ENCODE data around the gene RBM10. TPM values are rescaled to one million over a fixed set of nuclear protein-coding genes. Genes with fewer than 3 reads are reported as not detected.
"Not testable (repeated sequence)": the region's sequence is repeated elsewhere in the genome, so short reads cannot be mapped to it uniquely, and the experiment has no call there.

Gene RBM10
- total RNA-seq, 1 experiment from 2014 or later = 56.9 TPM

DNA sequence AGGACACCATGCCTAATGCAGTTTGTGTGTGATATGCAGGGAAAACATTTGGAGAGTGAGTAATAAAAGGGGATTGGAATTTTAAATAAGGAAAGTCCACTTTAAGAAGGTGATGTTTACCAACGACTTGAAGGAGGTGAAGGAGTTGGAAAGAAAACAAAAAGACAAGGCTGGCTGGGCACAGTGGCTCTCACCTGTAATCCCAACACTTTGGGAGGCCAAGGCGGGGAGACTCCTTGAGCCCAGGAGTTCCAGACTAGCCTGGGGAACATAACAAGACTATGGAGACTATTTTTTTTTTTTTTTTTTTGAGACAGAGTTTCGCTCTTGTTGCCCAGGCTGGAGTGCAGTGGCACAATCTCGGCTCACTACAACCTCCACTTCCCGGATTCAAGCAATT, 11.5 kb upstream of the RBM10 start:
- no peaks in the 10 kb centered on the region for H3K9me3 ChIP-seq (ENCODE audit: control insufficient read depth in 1 of 2, insufficient read depth in 1 of 2, low read depth in 1 of 2, low read length in 2 of 2)
- intact Hi-C loops (cut with micrococcal nuclease) = no loop called here
- ChIA-PET POLR2A (interaction anchor here (2.5 kb wide), 1 partner anchor 11 kb away, joined by 12 read pairs; the partner anchor contains the start of genes NDUFB11 and RBM10), CTCF (no interaction called here), RAD21 (ENCODE audit: low non-redundant PET in 1 of 2, low total read pairs in 2 of 2, uncharacterized antibody in 2 of 2, unreplicated experiment in 2 of 2) (no interaction called here)
- peaks cover 7 to 8% of the 10 kb centered on the region in 2 experiments; a peak in 3 of 4 replicates for H3K4me1 ChIP-seq (ENCODE audit: control insufficient read depth in 1 of 2, insufficient read depth in 2 of 2, low read length in 2 of 2)
- no peaks in the 10 kb centered on the region for H3K36me3 ChIP-seq (ENCODE audit: control insufficient read depth in 1 of 2, insufficient read depth in 2 of 2, low read length in 2 of 2)
- no TSS peak for BruUV-seq (replicated peaks)
- no peaks in the 10 kb centered on the region for H4K20me1 ChIP-seq (ENCODE audit: insufficient read depth)
- H2AFZ ChIP-seq (ENCODE audit: low read depth, low read length, poor library complexity, severe bottlenecking) = no peak overlapping the region
- H3K27me3 ChIP-seq (ENCODE audit: insufficient read depth, low read length) = no peaks in the 10 kb centered on the region
- H3K4me3 ChIP-seq (replicated peaks in 1 of 2; ENCODE audit: low read depth in 1 of 2, low read length in 2 of 2) = no peak overlapping the region
- H3K9me2 ChIP-seq (ENCODE audit: insufficient read depth) = no peaks in the 10 kb centered on the region
- H3K4me2 ChIP-seq (ENCODE audit: low read length) = no peak overlapping the region
- no peak for ATAC-seq
- no peak for TF ChIP-seq ZNF274 (IDR thresholded peaks at IDR 0.05; ENCODE audit: low read depth, low read length)
- no peak for TF ChIP-seq SIN3A (IDR thresholded peaks at IDR 0.05; ENCODE audit: low read depth)
- TF ChIP-seq SRF (IDR thresholded peaks at IDR 0.05; ENCODE audit: low read depth) = no peak
- no peak for TF ChIP-seq EZH2phosphoT487 (IDR thresholded peaks at IDR 0.05; ENCODE audit: borderline replicate concordance)
- no peak for TF ChIP-seq ZFX (IDR thresholded peaks at IDR 0.05)
- no peak for TF ChIP-seq EZH2 (IDR thresholded peaks at IDR 0.05)
- TF ChIP-seq FOSL1 (IDR thresholded peaks at IDR 0.05; ENCODE audit: low read depth) = no peak
- no peak for TF ChIP-seq ZBTB33 (IDR thresholded peaks at IDR 0.05; ENCODE audit: extremely low read depth, insufficient replicate concordance, low read length)
- no peaks in the 10 kb centered on the region for H3K79me2 ChIP-seq (ENCODE audit: insufficient read depth, low read length)
- H3K27ac ChIP-seq (ENCODE audit: low read depth, low read length) = no peak overlapping the region
- DNase-seq (ENCODE audit: low read depth, low spot score) = no peak
- no peak overlapping the region for H3K9ac ChIP-seq (ENCODE audit: low read length)

DNA sequence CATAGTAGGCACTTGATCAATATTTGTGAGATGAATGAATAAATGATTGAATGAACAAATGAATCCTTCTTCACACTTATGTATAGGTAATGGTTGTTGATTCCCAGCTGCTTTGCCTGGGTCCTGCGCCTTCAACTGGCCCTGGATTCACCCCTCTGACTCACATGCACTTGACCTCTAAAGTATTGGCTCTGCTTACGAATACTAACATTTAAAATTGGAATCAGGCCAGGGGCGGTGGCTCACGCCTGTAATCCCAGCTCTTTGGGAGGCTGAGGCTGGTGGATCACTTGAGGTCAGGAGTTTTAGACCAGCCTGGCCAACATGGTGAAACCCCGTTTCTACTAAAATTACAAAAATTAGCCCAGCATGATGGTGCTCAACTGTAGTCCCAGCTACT, 9.4 kb upstream of the RBM10 start:
- ChIA-PET POLR2A (interaction anchor here (2.5 kb wide), 1 partner anchor 9 kb away, joined by 12 read pairs; the partner anchor contains the start of genes NDUFB11 and RBM10), CTCF (interaction anchor here (2.7 kb wide), 1 partner anchor 9 kb away, joined by 14 read pairs; the partner anchor contains the start of genes NDUFB11 and RBM10)
- H3K27me3 ChIP-seq (ENCODE audit: insufficient read depth, low read length); RAD21 ChIA-PET (ENCODE audit: low non-redundant PET in 1 of 2, low total read pairs in 2 of 2, uncharacterized antibody in 2 of 2, unreplicated experiment in 2 of 2); H4K20me1 ChIP-seq (ENCODE audit: insufficient read depth); H3K36me3 ChIP-seq (ENCODE audit: control insufficient read depth in 1 of 2, insufficient read depth in 2 of 2, low read length in 2 of 2); H3K27ac ChIP-seq (ENCODE audit: low read depth, low read length); H3K79me2 ChIP-seq (ENCODE audit: insufficient read depth, low read length); H3K4me3 ChIP-seq (replicated peaks in 1 of 2; ENCODE audit: low read depth in 1 of 2, low read length in 2 of 2); H3K9me3 ChIP-seq (ENCODE audit: control insufficient read depth in 1 of 2, insufficient read depth in 1 of 2, low read depth in 1 of 2, low read length in 2 of 2); H3K4me1 ChIP-seq (ENCODE audit: control insufficient read depth in 1 of 2, insufficient read depth in 2 of 2, low read length in 2 of 2); BruUV-seq (replicated peaks); H3K9ac ChIP-seq (ENCODE audit: low read length); H2AFZ ChIP-seq (ENCODE audit: low read depth, low read length, poor library complexity, severe bottlenecking); intact Hi-C loops (cut with micrococcal nuclease); DNase-seq (ENCODE audit: low read depth, low spot score); H3K9me2 ChIP-seq (ENCODE audit: insufficient read depth): not testable (repeated sequence)
- H3K4me2 ChIP-seq (ENCODE audit: low read length) = peak overlapping the region; percentile 50
- peak; percentile 70 for ATAC-seq
